WI38 (cell line): Measurements from ENCODE around the gene SEMA6D.

Experiments used
- H3K4me3 ChIP-seq: 2 replicates; pipeline ENCODE4 v1.5.1; 2011; ENCODE audit warnings: low read depth, mild to moderate bottlenecking, control low read depth, low read length
- TF ChIP-seq, protein P1 (sequence below): IDR thresholded peaks from 2 replicates; pipeline ENCODE4 v1.5.1; 2012; ENCODE audit warnings: low read depth, mild to moderate bottlenecking, control low read depth, low read length

SEMA6D gene

DNA sequence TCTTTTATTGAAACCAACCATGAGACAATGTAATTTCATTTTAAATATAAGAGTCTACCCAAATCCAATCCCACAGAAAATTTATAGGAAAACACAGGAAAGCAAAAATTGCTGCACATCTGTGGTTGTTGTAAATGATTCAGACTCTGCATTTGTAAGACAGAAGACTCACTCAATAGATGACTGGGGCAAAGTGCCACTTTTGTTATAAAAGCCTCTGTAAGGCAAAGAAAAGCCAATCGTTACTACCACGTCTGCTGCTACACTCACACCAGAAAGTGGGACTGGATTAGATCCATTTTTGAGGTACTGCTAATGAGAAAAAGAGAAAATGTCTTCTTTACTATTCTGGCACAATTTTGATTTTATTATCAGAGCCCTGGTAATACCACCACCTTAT, 74.9 kb downstream of the SEMA6D start:
- TF ChIP-seq, protein P1, sequence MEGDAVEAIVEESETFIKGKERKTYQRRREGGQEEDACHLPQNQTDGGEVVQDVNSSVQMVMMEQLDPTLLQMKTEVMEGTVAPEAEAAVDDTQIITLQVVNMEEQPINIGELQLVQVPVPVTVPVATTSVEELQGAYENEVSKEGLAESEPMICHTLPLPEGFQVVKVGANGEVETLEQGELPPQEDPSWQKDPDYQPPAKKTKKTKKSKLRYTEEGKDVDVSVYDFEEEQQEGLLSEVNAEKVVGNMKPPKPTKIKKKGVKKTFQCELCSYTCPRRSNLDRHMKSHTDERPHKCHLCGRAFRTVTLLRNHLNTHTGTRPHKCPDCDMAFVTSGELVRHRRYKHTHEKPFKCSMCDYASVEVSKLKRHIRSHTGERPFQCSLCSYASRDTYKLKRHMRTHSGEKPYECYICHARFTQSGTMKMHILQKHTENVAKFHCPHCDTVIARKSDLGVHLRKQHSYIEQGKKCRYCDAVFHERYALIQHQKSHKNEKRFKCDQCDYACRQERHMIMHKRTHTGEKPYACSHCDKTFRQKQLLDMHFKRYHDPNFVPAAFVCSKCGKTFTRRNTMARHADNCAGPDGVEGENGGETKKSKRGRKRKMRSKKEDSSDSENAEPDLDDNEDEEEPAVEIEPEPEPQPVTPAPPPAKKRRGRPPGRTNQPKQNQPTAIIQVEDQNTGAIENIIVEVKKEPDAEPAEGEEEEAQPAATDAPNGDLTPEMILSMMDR = no peak
- no peak overlapping the region for H3K4me3 ChIP-seq

DNA sequence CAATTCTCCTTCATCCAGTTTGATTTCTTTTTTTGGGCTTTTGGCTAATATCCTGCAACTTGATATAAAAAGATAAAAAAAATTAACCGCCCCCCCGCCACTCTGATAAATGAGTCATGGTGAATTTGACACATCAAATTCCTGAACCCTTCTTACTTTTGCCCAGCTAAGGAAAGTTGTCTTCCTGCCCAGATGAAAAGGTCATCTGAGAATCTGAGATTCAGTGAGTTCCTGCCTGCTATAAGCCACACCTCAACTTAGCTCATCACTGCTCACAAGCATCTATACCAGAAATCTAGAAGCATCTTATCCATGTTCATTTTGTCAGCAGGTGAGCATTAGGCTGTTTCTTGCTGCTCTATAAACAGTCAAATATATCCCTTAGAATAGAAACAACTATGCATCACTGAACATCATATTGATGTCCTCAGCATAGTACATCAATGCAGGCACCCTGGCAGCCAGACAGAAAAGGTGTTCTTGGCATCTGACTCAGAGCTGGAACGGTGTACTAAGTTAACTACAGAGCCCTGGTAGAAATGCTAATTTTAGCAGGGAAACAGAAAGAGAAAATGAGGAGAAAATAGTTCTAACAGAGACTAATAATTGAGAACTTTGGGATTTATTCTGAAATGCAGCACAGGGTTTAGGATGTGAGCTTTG, 77.1 kb downstream of the SEMA6D start:
- no peak overlapping the region for H3K4me3 ChIP-seq
- TF ChIP-seq, protein P1 = no peak

- TF ChIP-seq, protein P1 = no peak
- H3K4me3 ChIP-seq = no peak overlapping the region
These were observed 78.6 kb downstream of the SEMA6D start for GRCh38 chr15:47795864-47796263.

DNA sequence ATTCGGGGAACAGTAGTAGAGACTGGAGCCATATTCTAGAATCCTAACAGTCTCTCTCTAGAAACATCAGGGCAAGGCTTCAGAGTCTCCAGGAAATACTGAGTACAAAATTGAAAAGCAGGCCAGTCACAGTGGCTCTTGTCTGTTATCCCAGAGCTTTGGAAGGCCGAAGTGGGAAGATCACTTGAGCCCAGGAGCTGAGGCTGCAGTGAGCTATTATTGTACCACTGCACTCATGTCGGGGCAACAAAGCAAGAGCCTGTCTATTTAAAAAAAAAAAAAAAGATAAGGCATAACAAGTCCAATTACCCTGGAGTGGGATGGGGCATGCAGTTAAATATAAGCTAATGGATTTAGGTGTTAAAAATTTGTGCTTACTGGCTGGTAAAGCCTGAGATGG, 79.0 kb downstream of the SEMA6D start:
- TF ChIP-seq, protein P1 = no peak
- no peak overlapping the region for H3K4me3 ChIP-seq

- TF ChIP-seq, protein P1 = no peak
- H3K4me3 ChIP-seq = no peak overlapping the region
These were observed 79.5 kb downstream of the SEMA6D start for GRCh38 chr15:47796830-47797229.

GRCh38 chr15:47801522-47801921, 84.2 kb downstream of the SEMA6D start:
- TF ChIP-seq, protein P1 = no peak
- no peak overlapping the region for H3K4me3 ChIP-seq

GRCh38 chr15:47802216-47802615, 84.9 kb downstream of the SEMA6D start:
- TF ChIP-seq, protein P1 = no peak
- no peak overlapping the region for H3K4me3 ChIP-seq
